GM23338 (cell line): Measurements from ENCODE around the gene TPCN2. TPM values are rescaled to one million over a fixed set of nuclear protein-coding genes. Genes with fewer than 3 reads are reported as not detected.

Source experiments
- ATAC-seq: fragments of 200-7000 bp; cut with Tn5 transposase; 3 replicates; pipeline ENCODE4 v1.9.1; 2020
- DNase-seq: peaks from one replicate; pipeline ENCODE4 v3.0.0-alpha.2; 2015; ENCODE audit warnings: low spot score
- H2AFZ ChIP-seq: fragments of 200-600 bp; sonication (generic); 2 replicates; pipeline ENCODE4 v1.8.0; 2016; ENCODE audit warnings: antibody characterized with exemption, mild to moderate bottlenecking, moderate library complexity
- H3F3A ChIP-seq: fragments of 200-600 bp; sonication (generic); replicated peaks from 2 replicates; pipeline ENCODE4 v1.8.0; 2017; ENCODE audit warnings: antibody characterized with exemption, mixed run types, low read depth
- H3K27ac ChIP-seq: fragments of 200-600 bp; sonication (generic); 2 replicates; pipeline ENCODE4 v1.6.1; 2016; ENCODE audit warnings: low read depth
- H3K27me3 ChIP-seq: fragments of 200-600 bp; sonication (generic); 2 replicates; pipeline ENCODE4 v1.8.0; 2016; ENCODE audit warnings: mild to moderate bottlenecking, mixed run types, moderate library complexity; ENCODE audit not compliant: insufficient read depth
- H3K36me3 ChIP-seq: fragments of 200-600 bp; sonication (generic); 2 replicates; pipeline ENCODE4 v1.8.0; 2016; ENCODE audit warnings: mild to moderate bottlenecking; ENCODE audit not compliant: insufficient read depth
- H3K4me1 ChIP-seq: fragments of 200-600 bp; sonication (generic); 2 replicates; pipeline ENCODE4 v1.8.0; 2016; ENCODE audit warnings: mild to moderate bottlenecking, moderate library complexity; ENCODE audit not compliant: insufficient read depth
- H3K4me2 ChIP-seq: fragments of 200-600 bp; sonication (generic); 2 replicates; pipeline ENCODE4 v1.7.1; 2017; ENCODE audit warnings: mixed run types
- H3K4me3 ChIP-seq: fragments of 200-600 bp; sonication (generic); 2 replicates; pipeline ENCODE4 v1.6.1; 2016; ENCODE audit warnings: mixed run types
- H3K79me2 ChIP-seq: fragments of 200-600 bp; sonication (generic); replicated peaks from 2 replicates; pipeline ENCODE4 v1.8.0; 2017; ENCODE audit warnings: mild to moderate bottlenecking; ENCODE audit not compliant: insufficient read depth
- H3K9me2 ChIP-seq: fragments of 200-600 bp; sonication (generic); 2 replicates; pipeline ENCODE4 v1.8.0; 2017; ENCODE audit not compliant: insufficient read depth
- H4K20me1 ChIP-seq: fragments of 200-600 bp; sonication (generic); replicated peaks from 2 replicates; pipeline ENCODE4 v1.8.0; 2017; ENCODE audit warnings: mild to moderate bottlenecking; ENCODE audit not compliant: insufficient read depth
- H3K27ac Mint-ChIP-seq: 2 replicates; pipeline ENCODE4 v1.8.0; 2020; ENCODE audit warnings: inconsistent platforms, mild to moderate bottlenecking, moderate library complexity, mixed read lengths
- H3K27me3 Mint-ChIP-seq: 3 replicates; pipeline ENCODE4 v1.8.0; 2022; ENCODE audit warnings: low read depth, mild to moderate bottlenecking, moderate library complexity, mixed read lengths, inconsistent platforms; ENCODE audit not compliant: insufficient read depth, poor library complexity
- H3K36me3 Mint-ChIP-seq: 3 replicates; pipeline ENCODE4 v1.8.0; 2021; ENCODE audit warnings: low read depth, mild to moderate bottlenecking, inconsistent platforms, moderate library complexity, mixed read lengths
- H3K4me1 Mint-ChIP-seq: 3 replicates; pipeline ENCODE4 v1.8.0; 2020; ENCODE audit warnings: mild to moderate bottlenecking, inconsistent platforms, mixed read lengths
- H3K4me3 Mint-ChIP-seq: 3 replicates; pipeline ENCODE4 v1.8.0; 2021; ENCODE audit warnings: moderate library complexity, mild to moderate bottlenecking, inconsistent platforms, mixed read lengths
- H3K9me3 Mint-ChIP-seq: 3 replicates; pipeline ENCODE4 v1.8.0; 2020; ENCODE audit warnings: moderate library complexity, mild to moderate bottlenecking, inconsistent platforms, mixed read lengths
- CREB1 ChIP-seq: fragments of 250-450 bp; sonication (Bioruptor Pico); IDR thresholded peaks from 2 replicates; pipeline ENCODE4 v1.5.0; 2020; ENCODE audit warnings: low read depth, mild to moderate bottlenecking, moderate library complexity
- JUNB ChIP-seq: IDR thresholded peaks from one replicate; pipeline ENCODE4 v1.6.1; 2016; ENCODE audit warnings: antibody characterized with exemption; ENCODE audit not compliant: unreplicated experiment
- NANOG ChIP-seq: IDR thresholded peaks from 2 replicates; pipeline ENCODE4 v1.6.1; 2016; ENCODE audit warnings: antibody characterized with exemption, borderline replicate concordance
- POLR2AphosphoS5 ChIP-seq: IDR thresholded peaks from 2 replicates; pipeline ENCODE4 v1.6.1; 2016; ENCODE audit warnings: antibody characterized with exemption, low read depth
- STAT1 ChIP-seq: IDR thresholded peaks from one replicate; pipeline ENCODE4 v1.6.1; 2016; ENCODE audit warnings: antibody characterized with exemption; ENCODE audit not compliant: unreplicated experiment
- ZNF331 ChIP-seq: fragments of 250-450 bp; sonication (Bioruptor Pico); IDR thresholded peaks from 2 replicates; pipeline ENCODE4 v1.5.0; 2020; ENCODE audit warnings: low read depth, mild to moderate bottlenecking, moderate library complexity
- ZNF462 ChIP-seq: fragments of 250-450 bp; sonication (Bioruptor Pico); IDR thresholded peaks from 2 replicates; pipeline ENCODE4 v1.5.0; 2020; ENCODE audit warnings: mild to moderate bottlenecking, moderate library complexity
- polyA plus RNA-seq: library from polyadenylated mRNA; unstranded; fragments of >200 nt; fragmentation: Nextera tagmentation; extraction: Ambion mirVana; gene quantifications from 2 replicates; pipeline ENCODE4 v1.2.1, GENCODE V29; 2016
- total RNA-seq: library from RNA; depleted of rRNA; stranded (reverse); fragments of >200 nt; shearing (Covaris generic); gene quantifications from 2 replicates; pipeline ENCODE4 v1.2.3, GENCODE V29; 2014

TPCN2 gene
- total and polyA plus RNA-seq, 2 experiments from 2014 or later: 5.8 to 14.7 TPM

GRCh38 chr11:69116671-69117070, 67.9 kb downstream of the TPCN2 start:
- peaks cover 3% of the 10 kb centered on the region; the same call in 1 of the 3 replicates for H3K36me3 Mint-ChIP-seq

More at GRCh38 chr11:69116671-69117070, 67.9 kb downstream of the TPCN2 start:
- Mint-ChIP-seq H3K27ac (no peak overlapping the region), H3K9me3 (peaks cover 9% of the 10 kb centered on the region; the same call in 2 of the 3 replicates), H3K4me3 (no peak overlapping the region), H3K27me3 (peaks cover 14% of the 10 kb centered on the region), H3K4me1 (no peaks in the 10 kb centered on the region)
- no peak overlapping the region for H3K4me2 ChIP-seq
- DNase-seq: no peak
- H3K4me1 ChIP-seq: no peaks in the 10 kb centered on the region
- no peak overlapping the region for H2AFZ ChIP-seq
- H3K79me2 ChIP-seq: no peaks in the 10 kb centered on the region
- H4K20me1 ChIP-seq: no peaks in the 10 kb centered on the region
- H3F3A ChIP-seq: no peaks in the 10 kb centered on the region
- ATAC-seq: no peak
- no peak overlapping the region for H3K27ac ChIP-seq
- TF ChIP-seq CREB1 (CRISPR knock-in tag): no peak
- TF ChIP-seq ZNF331: no peak
- no peak for TF ChIP-seq POLR2AphosphoS5
- TF ChIP-seq STAT1: no peak
- no peak for TF ChIP-seq JUNB
- TF ChIP-seq NANOG: no peak
- no peak for TF ChIP-seq ZNF462 (CRISPR knock-in tag)
- H3K36me3 ChIP-seq: no peaks in the 10 kb centered on the region
- H3K4me3 ChIP-seq: no peak overlapping the region
- no peaks in the 10 kb centered on the region for H3K27me3 ChIP-seq
- no peaks in the 10 kb centered on the region for H3K9me2 ChIP-seq
